Vagina (tissue), 2 donors: ENCODE measurements around the gene PPP1R9B. TPM values are rescaled to one million over a fixed set of nuclear protein-coding genes. Genes with fewer than 3 reads are reported as not detected.

Experiments
- DNase-seq, 2 donors: peaks; one replicate each; pipeline ENCODE4 v3.0.0-alpha.2; 2017; ENCODE audit errors: extremely low spot score in 2 of 2
- H3K27ac ChIP-seq: fragments of 200-600 bp; sonication (generic); one replicate; pipeline ENCODE4 v1.5.1; 2019
- H3K27me3 ChIP-seq: fragments of 200-600 bp; sonication (generic); one replicate; pipeline ENCODE4 v1.5.1; 2019
- H3K36me3 ChIP-seq, 2 donors: fragments of 200-600 bp; sonication (generic); one replicate each; pipeline ENCODE4 v1.5.1; 2017 to 2019
- H3K4me1 ChIP-seq: fragments of 200-600 bp; sonication (generic); one replicate; pipeline ENCODE4 v1.5.1; 2019
- H3K4me3 ChIP-seq, 2 donors: fragments of 200-600 bp; sonication (generic); 1 replicate in 1 of 2; 2 replicates in 1 of 2; pipeline ENCODE4 v1.5.1; 2016 to 2019
- H3K9me3 ChIP-seq: fragments of 200-600 bp; sonication (generic); one replicate; pipeline ENCODE4 v1.5.1; 2019
- CTCF ChIP-seq, 3 experiments: fragments of 450-650 bp in 2 of 3; fragments of 200-600 bp in 1 of 3; sonication (generic) in 1 of 3; IDR thresholded peaks; one replicate each; pipeline ENCODE4 v1.5.1; 2017 to 2019; ENCODE audit warnings: antibody characterized with exemption in 3 of 3, mild to moderate bottlenecking in 2 of 3, moderate library complexity in 2 of 3
- POLR2A ChIP-seq, 2 donors: fragments of 450-650 bp; IDR thresholded peaks; one replicate each; pipeline ENCODE4 v1.6.1; 2017; ENCODE audit warnings: antibody characterized with exemption in 2 of 2, mild to moderate bottlenecking in 2 of 2, moderate library complexity in 2 of 2
- POLR2AphosphoS5 ChIP-seq, 2 donors: sonication (generic); formaldehyde crosslinking; IDR thresholded peaks; one replicate each; pipeline ENCODE4 v1.9.0; 2017; ENCODE audit warnings: antibody characterized with exemption in 2 of 2, mild to moderate bottlenecking in 2 of 2, low read depth in 1 of 2; ENCODE audit not compliant: insufficient read depth in 1 of 2
- intact Hi-C: fragments of 100-400 bp; cut with DNase I; formaldehyde crosslinking; loops from one replicate; pipeline ENCODE4 v1.15.1; 2023
- total RNA-seq: library from RNA; depleted of rRNA; stranded (reverse); fragments of >200 nt; gene quantifications from one replicate; pipeline ENCODE4 v1.2.3, GENCODE V29; 2016

Gene PPP1R9B
- total RNA-seq, 1 donor from 2014 or later, result 37.6 TPM

- H3K27ac ChIP-seq, result peak overlapping the region; percentile 84
- intact Hi-C loops, result no loop called here
- no peaks in the 10 kb centered on the region for H3K27me3 ChIP-seq
- no peaks in the 10 kb centered on the region for H3K36me3 ChIP-seq
- TF ChIP-seq POLR2A (IDR thresholded peaks at IDR 0.05), result no peak
- no peak for TF ChIP-seq POLR2AphosphoS5 (IDR thresholded peaks at IDR 0.05; ENCODE audit: insufficient read depth in 1 of 2, low read depth in 1 of 2)
- no peak for DNase-seq
- no peaks in the 10 kb centered on the region for H3K9me3 ChIP-seq
- peak overlapping the region; percentile 87 to 97 for H3K4me3 ChIP-seq
- peaks cover 40% of the 10 kb centered on the region for H3K4me1 ChIP-seq
These were observed 54.8 kb downstream of the PPP1R9B start for GRCh38 chr17:50095626-50096037.

- H3K4me1 ChIP-seq, result peaks cover 34% of the 10 kb centered on the region
- H3K36me3 ChIP-seq, result no peaks in the 10 kb centered on the region
- DNase-seq, result peak in 1 of 2 donors; percentile 98
- no peaks in the 10 kb centered on the region for H3K9me3 ChIP-seq
- H3K4me3 ChIP-seq, result peak within 1 kb of the TSS; percentile 87 to 97
- H3K27me3 ChIP-seq, result no peaks in the 10 kb centered on the region
- peak; percentile 87 to 93 for TF ChIP-seq POLR2AphosphoS5 (IDR thresholded peaks at IDR 0.05; ENCODE audit: insufficient read depth in 1 of 2, low read depth in 1 of 2)
- TF ChIP-seq CTCF (IDR thresholded peaks at IDR 0.05), result peak in 2 of 3 experiments; percentile 6 to 13
- peak; percentile 10 to 39 for TF ChIP-seq POLR2A (IDR thresholded peaks at IDR 0.05)
- intact Hi-C loops, result no loop called here
- peak within 1 kb of the TSS; percentile 84 for H3K27ac ChIP-seq
These were observed 55.5 kb downstream of the PPP1R9B start, which contains the start of gene PDK2 for GRCh38 chr17:50094753-50095619. TSS of gene PDK2 (plus strand) at chr17:50095351. CDS start at chr17:50095436, 85 bp downstream.

- Histone ChIP-seq H3K36me3 (no peaks in the 10 kb centered on the region), H3K27me3 (no peaks in the 10 kb centered on the region), H3K4me3 (peak overlapping the region; percentile 87 to 97), H3K9me3 (no peaks in the 10 kb centered on the region), H3K4me1 (peaks cover 27% of the 10 kb centered on the region), H3K27ac (peak overlapping the region; percentile 84)
- DNase-seq, result peak in 1 of 2 donors; percentile 93
- intact Hi-C loops, result no loop called here
- TF ChIP-seq CTCF (IDR thresholded peaks at IDR 0.05) (peak; percentile 81 to 93 (median 91)), POLR2A (IDR thresholded peaks at IDR 0.05) (no peak), POLR2AphosphoS5 (IDR thresholded peaks at IDR 0.05; ENCODE audit: insufficient read depth in 1 of 2, low read depth in 1 of 2) (peak in 1 of 2 donors; percentile 62)
These were observed 56.2 kb downstream of the PPP1R9B start for GRCh38 chr17:50094243-50094752.

- no peak for TF ChIP-seq POLR2AphosphoS5 (IDR thresholded peaks at IDR 0.05; ENCODE audit: insufficient read depth in 1 of 2, low read depth in 1 of 2)
- no peak for TF ChIP-seq POLR2A (IDR thresholded peaks at IDR 0.05)
- no peak for TF ChIP-seq CTCF (IDR thresholded peaks at IDR 0.05)
- Histone ChIP-seq H3K9me3 (no peaks in the 10 kb centered on the region), H3K4me3 (no peak overlapping the region), H3K27ac (peak overlapping the region; percentile 84), H3K4me1 (peaks cover 24% of the 10 kb centered on the region), H3K36me3 (no peaks in the 10 kb centered on the region), H3K27me3 (no peaks in the 10 kb centered on the region)
- intact Hi-C loops, result no loop called here
- no peak for DNase-seq
These were observed 56.7 kb downstream of the PPP1R9B start for GRCh38 chr17:50093807-50094206.

GRCh38 chr17:50093246-50093645 lies 57.2 kb downstream of the PPP1R9B start:
- no peak for DNase-seq
- Histone ChIP-seq H3K4me1 (peaks cover 24% of the 10 kb centered on the region), H3K27ac (no peak overlapping the region), H3K27me3 (no peaks in the 10 kb centered on the region), H3K36me3 (no peaks in the 10 kb centered on the region), H3K4me3 (no peak overlapping the region), H3K9me3 (no peaks in the 10 kb centered on the region)
- TF ChIP-seq POLR2AphosphoS5 (IDR thresholded peaks at IDR 0.05; ENCODE audit: insufficient read depth in 1 of 2, low read depth in 1 of 2) (no peak), POLR2A (IDR thresholded peaks at IDR 0.05) (no peak), CTCF (IDR thresholded peaks at IDR 0.05) (no peak)
- intact Hi-C loops, result no loop called here
